ENCODE measurements around the gene GTPBP3.

DNA sequence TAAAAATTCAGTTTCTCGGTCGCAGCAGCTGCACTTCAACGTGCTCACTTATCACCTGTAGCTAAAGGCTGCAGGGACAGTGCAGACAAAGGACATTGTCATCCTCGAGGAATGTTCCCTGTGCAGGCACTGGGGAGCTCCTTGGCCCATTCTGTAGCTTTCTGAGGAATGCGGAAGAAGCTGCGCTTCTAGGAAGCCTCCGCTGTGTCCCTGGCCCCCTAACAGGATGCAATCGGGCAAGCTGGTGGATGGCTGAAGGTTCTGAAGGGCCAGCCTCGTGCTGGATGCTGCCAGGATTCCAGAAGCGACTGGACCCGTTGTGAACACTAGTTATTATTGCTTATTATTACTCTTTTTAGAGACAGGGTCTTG is 10.8 kb upstream of the GTPBP3 start:
- TF ChIP-seq, protein P1, sequence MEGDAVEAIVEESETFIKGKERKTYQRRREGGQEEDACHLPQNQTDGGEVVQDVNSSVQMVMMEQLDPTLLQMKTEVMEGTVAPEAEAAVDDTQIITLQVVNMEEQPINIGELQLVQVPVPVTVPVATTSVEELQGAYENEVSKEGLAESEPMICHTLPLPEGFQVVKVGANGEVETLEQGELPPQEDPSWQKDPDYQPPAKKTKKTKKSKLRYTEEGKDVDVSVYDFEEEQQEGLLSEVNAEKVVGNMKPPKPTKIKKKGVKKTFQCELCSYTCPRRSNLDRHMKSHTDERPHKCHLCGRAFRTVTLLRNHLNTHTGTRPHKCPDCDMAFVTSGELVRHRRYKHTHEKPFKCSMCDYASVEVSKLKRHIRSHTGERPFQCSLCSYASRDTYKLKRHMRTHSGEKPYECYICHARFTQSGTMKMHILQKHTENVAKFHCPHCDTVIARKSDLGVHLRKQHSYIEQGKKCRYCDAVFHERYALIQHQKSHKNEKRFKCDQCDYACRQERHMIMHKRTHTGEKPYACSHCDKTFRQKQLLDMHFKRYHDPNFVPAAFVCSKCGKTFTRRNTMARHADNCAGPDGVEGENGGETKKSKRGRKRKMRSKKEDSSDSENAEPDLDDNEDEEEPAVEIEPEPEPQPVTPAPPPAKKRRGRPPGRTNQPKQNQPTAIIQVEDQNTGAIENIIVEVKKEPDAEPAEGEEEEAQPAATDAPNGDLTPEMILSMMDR (conservative IDR thresholded peaks at IDR 0.05; ENCODE audit: low read length), result no peak
- TF ChIP-seq EZH2phosphoT487 (IDR thresholded peaks at IDR 0.05; ENCODE audit: borderline replicate concordance, low read depth, low read length), result no peak
